A549 treated with Mapracorat at 1 μM for 4 hours (cell line): Measurements from ENCODE around the gene SNX17. TPM values are rescaled to one million over a fixed set of nuclear protein-coding genes. Genes with fewer than 3 reads are reported as not detected.

Experiments used
- total RNA-seq: library from RNA; stranded (reverse); fragments of 200-300 nt; extraction: Qiagen RNA extraction; gene quantifications from 5 replicates; pipeline ENCODE4 v1.2.3, GENCODE V29; 2022

SNX17 gene, protein sequence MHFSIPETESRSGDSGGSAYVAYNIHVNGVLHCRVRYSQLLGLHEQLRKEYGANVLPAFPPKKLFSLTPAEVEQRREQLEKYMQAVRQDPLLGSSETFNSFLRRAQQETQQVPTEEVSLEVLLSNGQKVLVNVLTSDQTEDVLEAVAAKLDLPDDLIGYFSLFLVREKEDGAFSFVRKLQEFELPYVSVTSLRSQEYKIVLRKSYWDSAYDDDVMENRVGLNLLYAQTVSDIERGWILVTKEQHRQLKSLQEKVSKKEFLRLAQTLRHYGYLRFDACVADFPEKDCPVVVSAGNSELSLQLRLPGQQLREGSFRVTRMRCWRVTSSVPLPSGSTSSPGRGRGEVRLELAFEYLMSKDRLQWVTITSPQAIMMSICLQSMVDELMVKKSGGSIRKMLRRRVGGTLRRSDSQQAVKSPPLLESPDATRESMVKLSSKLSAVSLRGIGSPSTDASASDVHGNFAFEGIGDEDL
- total RNA-seq: 134 to 145 TPM (median 142 TPM) in 5 replicates

DNA sequence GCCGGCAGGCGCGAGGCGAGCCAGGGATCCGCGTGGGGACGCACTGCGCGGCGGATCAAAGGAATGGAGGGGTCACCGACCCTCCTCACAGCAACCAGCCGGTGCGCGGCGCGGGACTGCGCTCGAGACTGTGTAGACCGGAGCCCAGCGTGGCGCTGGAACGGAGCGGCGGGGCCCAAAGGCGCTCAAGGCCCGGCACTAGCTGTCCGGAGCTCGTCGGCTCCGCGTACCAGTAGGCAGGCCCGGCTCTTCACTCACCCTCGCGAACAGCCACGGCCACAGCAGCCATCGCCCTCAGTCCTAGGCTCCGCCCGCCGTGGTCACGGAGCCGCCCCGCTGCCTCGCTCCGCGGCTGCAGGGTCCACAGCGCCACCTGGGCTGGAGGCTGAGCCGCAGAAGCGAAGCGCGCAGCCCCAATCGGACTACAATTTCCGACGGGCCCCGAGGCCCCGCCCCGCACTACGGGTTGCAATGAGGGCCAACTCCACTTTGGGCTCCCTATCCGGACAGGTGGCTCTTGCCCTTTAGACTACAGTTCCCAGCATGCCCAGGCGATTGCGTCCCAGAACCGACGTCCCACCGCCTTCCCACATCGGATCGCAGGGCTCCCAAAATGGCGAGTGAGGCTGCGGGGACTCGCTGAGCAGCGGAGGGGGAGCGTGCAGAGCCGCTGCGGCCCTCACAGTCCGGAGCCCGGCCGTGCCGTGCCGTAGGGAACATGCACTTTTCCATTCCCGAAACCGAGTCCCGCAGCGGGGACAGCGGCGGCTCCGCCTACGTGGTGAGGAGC lies at the start of gene SNX17, which contains the start of gene EIF2B4:
TSS of gene SNX17 (plus strand) at position 591 of the 790 bp plus-strand sequence. CDS start at position 719, 128 bp downstream.
TSS of gene EIF2B4 (minus strand) at position 313 of the 790 bp plus-strand sequence. CDS start at position 289, 24 bp downstream.

DNA sequence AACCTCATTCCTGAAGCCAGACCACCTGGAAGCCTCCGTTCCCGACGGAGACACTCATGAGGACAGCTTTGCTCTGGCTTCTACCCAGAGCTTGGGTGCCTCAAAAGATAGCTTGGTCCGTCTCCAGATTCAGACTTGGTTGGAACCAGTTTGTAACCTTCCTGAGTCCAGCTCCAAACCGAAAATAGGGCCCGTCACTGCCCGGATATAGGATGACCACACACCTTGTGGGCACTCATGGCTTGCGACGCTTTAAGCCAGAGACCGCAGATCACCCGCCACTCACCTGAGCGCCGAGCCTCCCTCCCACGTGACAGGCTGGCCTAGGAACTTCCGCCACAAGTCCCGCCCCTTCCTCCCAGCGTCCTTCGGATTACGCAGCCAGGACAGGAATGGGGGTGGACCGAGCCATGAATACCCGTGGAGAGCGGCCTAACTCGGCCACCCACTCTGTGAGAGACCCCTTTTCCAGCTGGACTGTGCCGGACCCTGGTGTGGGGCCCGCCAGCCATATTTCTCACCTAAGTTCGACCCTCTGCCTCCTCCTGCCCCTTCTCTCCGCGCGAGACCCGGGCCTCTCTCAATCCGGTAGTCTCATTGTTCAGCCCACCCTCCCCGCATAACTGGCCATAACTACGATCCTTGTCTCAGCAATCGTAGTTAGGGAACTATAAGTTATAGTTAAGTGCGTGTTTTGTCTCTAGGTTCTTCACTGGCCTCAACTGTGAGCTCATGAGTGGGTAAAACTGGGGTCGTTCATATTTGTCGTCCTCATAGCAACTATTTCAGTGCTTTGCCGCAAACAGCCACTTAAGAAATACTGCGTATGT lies 47.4 kb upstream of the SNX17 start, which contains the start of gene MPV17:
TSS of gene MPV17 (minus strand) at position 332 of the 830 bp plus-strand sequence. CDS start 580 bp downstream, outside the sequence.

DNA sequence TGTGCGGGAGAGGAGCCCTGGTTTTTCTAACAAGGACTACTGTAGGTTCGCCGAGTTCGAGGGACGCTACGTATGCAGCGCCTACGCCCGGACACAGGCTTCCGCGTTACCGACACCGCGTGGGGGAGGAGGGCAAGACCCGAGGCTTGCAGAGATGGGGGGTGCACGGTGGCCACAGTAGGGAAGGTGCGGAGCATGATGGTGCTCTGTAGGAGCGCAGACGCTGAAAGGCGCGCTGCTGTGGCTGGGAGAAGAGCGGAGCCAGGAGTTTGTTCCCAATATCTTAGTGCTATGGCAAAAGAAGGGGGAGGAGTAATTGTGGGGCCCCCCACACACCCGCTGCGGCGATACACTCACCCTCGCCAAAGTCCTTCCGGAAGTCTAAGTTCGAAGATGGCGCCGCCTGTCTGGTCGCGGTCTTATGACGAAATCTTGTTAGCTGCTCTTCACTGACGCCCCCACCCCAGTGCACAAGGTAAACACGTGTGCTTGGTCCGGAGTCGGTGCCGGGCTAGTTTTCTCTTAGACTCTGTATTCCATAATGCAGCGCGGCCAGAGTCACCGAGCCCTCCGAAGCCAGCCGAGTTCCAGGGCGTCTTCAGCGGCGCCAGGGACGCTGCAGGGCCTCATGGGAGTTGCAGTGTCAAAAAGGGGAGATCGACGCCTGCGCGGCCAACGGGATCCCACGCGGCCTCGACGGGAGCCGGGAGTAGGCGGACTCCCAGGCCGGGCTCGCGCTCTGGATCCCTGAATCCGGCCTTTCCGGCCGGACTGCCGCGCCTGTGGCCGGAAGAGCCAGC lies 13.8 kb upstream of the SNX17 start, which contains the start of gene GTF3C2:
TSS of gene GTF3C2 (minus strand) at position 383 of the 800 bp plus-strand sequence. CDS start 13,210 bp downstream, outside the sequence.

DNA sequence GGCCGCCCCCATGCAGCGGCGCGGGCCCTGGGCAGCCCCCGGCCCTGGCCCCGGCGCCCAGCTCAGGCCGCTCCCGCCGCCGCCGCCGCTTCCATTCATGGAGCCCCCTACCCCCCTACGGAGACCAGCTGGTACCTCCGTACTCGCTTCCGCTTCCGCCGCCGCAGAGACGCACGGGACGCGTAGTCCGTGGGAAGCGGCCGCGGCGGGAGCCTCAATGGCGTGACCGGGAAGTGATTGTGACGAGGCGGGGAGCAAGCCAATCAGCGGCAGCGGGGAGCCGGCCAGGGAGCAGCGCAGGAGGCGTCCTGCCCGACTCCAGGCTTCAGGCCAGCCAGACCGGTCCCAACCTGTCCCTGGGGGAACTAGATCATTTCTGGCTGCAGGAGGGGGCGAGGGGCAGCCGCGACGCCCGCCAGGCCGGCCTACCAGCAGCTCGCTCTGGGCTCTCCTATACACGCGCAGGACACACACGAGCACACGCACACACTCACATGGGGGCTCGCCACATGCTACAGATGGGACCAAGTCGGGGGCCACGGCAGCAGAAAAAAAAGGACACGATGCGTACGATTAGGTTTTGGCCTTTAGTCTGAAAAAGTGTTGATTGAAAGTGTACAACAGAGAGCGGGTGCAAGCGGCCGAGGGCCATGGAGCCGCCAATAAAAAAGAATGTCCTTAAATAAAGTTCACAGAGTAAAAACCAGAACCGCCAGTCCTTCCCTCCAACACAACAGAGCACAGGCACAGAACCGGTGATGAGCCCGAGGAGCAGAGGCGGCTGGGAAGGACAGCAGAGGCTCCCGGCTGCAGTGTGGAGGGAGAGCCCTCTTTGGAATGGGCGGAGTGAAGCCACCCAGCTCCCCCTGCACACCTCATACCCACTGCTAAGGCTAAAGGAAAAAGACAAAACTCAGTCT lies 10.5 kb downstream of the SNX17 start, which contains the start of gene ZNF513:
TSS of gene ZNF513 (minus strand) at position 109 of the 920 bp plus-strand sequence. CDS start 208 bp downstream, outside the sequence.

DNA sequence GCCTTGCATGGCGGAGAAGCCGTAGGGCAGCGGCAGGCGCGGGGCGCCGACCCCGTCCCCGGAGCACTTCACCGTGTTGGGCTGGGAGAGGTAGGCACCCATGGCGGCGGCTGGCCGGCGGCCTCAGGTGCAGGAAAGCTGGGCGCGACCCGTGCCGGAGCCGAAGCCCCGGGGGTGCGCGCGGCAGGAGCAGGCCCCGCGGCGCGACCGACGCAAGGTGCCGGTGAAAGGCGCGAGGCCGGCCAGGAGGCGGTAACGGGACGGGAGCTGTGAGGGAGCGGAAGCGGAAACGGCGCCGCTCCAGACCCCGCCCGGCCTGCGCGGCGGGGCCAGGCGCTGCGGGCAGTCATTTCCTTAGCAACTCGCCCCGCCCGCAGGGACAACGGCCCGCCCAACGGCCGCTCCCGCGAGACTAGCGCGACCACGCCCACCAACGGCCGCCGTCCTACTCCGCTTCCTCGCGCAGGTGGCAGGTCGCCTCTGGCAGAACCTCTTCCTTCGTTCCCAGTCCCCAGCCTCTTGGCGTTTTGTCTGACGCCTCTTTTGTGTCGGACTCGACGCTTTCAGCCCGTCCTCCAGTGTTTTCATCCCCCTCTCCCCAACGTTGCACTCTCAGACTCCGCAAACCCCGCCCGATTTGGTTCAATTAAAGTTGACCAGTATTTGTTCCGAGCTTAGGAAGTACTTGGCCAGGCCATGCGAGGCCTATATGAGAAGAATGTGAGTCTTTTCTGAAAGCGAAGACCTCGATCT lies 39.1 kb downstream of the SNX17 start, which contains the start of gene PPM1G:
TSS of gene PPM1G (minus strand) at position 271 of the 753 bp plus-strand sequence. CDS start at position 102, 169 bp downstream.

Other genes with a start within 250 kb of the SNX17 start
- 0.77 to 2.1 TPM (median 1.5 TPM) in 5 replicates for gene ABHD1, start 246.8 kb upstream of the SNX17 start, total RNA-seq
- 44.7 to 60.1 TPM (median 58.3 TPM) in 5 replicates for gene PREB, start 236.0 kb upstream of the SNX17 start, total RNA-seq
- not detected in 5 replicates for gene PRR30, start 231.2 kb upstream of the SNX17 start, total RNA-seq
- gene TCF23, start 221.6 kb upstream of the SNX17 start, total RNA-seq: not detected in 5 replicates
- 206 to 230 TPM (median 222 TPM) in 5 replicates for gene ATRAID, start 158.6 kb upstream of the SNX17 start, total RNA-seq
- 61.6 to 71.0 TPM (median 63.7 TPM) in 5 replicates for gene SLC5A6, start 158.3 kb upstream of the SNX17 start, total RNA-seq
- 51.1 to 65.2 TPM (median 61.1 TPM) in 5 replicates for gene CAD, start 153.2 kb upstream of the SNX17 start, total RNA-seq
- 2.1 to 4.0 TPM (median 3.3 TPM) in 5 replicates for gene SLC30A3, start 107.6 kb upstream of the SNX17 start, total RNA-seq
- not detected in 5 replicates for gene DNAJC5G, start 95.2 kb upstream of the SNX17 start, total RNA-seq
- 0.70 to 1.3 TPM (median 0.91 TPM) in 5 replicates for gene TRIM54, start 88.2 kb upstream of the SNX17 start, total RNA-seq
- gene UCN, start 62.2 kb upstream of the SNX17 start, total RNA-seq: 0.30 to 2.8 TPM (median 1.4 TPM) in 5 replicates
- gene MPV17, start 47.5 kb upstream of the SNX17 start, total RNA-seq: 76.5 to 95.8 TPM (median 85.5 TPM) in 5 replicates
- 55.1 to 62.9 TPM (median 59.6 TPM) in 5 replicates for gene GTF3C2, start 13.9 kb upstream of the SNX17 start, total RNA-seq
- 53.2 to 61.0 TPM (median 54.0 TPM) in 5 replicates for gene EIF2B4, start 278 bp upstream of the SNX17 start, total RNA-seq
- 9.7 to 14.7 TPM (median 13.5 TPM) in 5 replicates for gene ZNF513, start 10.1 kb downstream of the SNX17 start, total RNA-seq
- gene PPM1G, start 39.0 kb downstream of the SNX17 start, total RNA-seq: 153 to 166 TPM (median 156 TPM) in 5 replicates
- 123 to 138 TPM (median 130 TPM) in 5 replicates for gene NRBP1, start 58.0 kb downstream of the SNX17 start, total RNA-seq
- gene KRTCAP3, start 71.8 kb downstream of the SNX17 start, total RNA-seq: 0.22 to 0.70 TPM (median 0.42 TPM) in 4 of 5 replicates, not detected in the other
- gene IFT172, start 119.1 kb downstream of the SNX17 start, total RNA-seq: 6.6 to 9.6 TPM (median 7.2 TPM) in 5 replicates
- gene FNDC4, start 124.6 kb downstream of the SNX17 start, total RNA-seq: 3.5 to 5.3 TPM (median 3.8 TPM) in 5 replicates
- 0.12 to 0.36 TPM (median 0.32 TPM) in 3 of 5 replicates, not detected in the others for gene GCKR, start 126.2 kb downstream of the SNX17 start, total RNA-seq
- gene ZNF512, start 212.4 kb downstream of the SNX17 start, total RNA-seq: 14.5 to 18.6 TPM (median 16.5 TPM) in 5 replicates